ENCODE data around the gene GNAO1. TPM values are rescaled to one million over a fixed set of nuclear protein-coding genes. Genes with fewer than 3 reads are reported as not detected.
"Not testable (repeated sequence)": the region's sequence is repeated elsewhere in the genome, so short reads cannot be mapped to it uniquely, and the experiment has no call there.

The GNAO1 gene
- polyA plus RNA-seq, 1 experiment = 10.8 TPM

DNA sequence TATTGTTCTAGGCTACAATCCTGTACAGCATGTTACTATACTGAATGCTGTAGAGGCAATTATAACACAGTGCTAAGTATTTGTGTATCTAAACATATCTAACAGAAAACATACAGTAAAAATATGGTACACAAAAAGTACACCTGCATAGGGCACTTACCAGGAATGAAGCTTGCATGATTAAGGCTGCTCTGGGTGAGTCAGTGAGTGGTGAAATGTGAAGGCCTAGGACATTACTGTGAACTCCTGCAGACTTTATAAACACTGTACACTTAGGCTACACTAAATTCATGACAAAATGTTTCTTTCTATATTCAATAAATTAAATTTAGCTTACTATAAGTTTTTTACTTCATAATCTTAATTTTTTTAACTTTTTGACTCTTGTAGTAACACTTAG, 196.9 kb downstream of the GNAO1 start:
- ChIA-PET POLR2A (no interaction called here), CTCF (interaction anchor here (1.3 kb wide), 1 partner anchor 56 kb away, joined by 3 read pairs; no protein-coding TSS in a partner anchor)
- H3K36me3 ChIP-seq (ENCODE audit: control insufficient read depth, insufficient read depth, low read length) = peaks cover 4% of the 10 kb centered on the region
- H3K27me3 ChIP-seq (ENCODE audit: control insufficient read depth, insufficient read depth, low read length) = no peaks in the 10 kb centered on the region
- no peak for DNase-seq (ENCODE audit: low read depth)
- H3K4me3 ChIP-seq (ENCODE audit: low read depth, low read length) = no peak overlapping the region
- TF ChIP-seq, protein P1, sequence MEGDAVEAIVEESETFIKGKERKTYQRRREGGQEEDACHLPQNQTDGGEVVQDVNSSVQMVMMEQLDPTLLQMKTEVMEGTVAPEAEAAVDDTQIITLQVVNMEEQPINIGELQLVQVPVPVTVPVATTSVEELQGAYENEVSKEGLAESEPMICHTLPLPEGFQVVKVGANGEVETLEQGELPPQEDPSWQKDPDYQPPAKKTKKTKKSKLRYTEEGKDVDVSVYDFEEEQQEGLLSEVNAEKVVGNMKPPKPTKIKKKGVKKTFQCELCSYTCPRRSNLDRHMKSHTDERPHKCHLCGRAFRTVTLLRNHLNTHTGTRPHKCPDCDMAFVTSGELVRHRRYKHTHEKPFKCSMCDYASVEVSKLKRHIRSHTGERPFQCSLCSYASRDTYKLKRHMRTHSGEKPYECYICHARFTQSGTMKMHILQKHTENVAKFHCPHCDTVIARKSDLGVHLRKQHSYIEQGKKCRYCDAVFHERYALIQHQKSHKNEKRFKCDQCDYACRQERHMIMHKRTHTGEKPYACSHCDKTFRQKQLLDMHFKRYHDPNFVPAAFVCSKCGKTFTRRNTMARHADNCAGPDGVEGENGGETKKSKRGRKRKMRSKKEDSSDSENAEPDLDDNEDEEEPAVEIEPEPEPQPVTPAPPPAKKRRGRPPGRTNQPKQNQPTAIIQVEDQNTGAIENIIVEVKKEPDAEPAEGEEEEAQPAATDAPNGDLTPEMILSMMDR (IDR thresholded peaks at IDR 0.05; ENCODE audit: insufficient read depth, low read depth, low read length) = no peak

DNA sequence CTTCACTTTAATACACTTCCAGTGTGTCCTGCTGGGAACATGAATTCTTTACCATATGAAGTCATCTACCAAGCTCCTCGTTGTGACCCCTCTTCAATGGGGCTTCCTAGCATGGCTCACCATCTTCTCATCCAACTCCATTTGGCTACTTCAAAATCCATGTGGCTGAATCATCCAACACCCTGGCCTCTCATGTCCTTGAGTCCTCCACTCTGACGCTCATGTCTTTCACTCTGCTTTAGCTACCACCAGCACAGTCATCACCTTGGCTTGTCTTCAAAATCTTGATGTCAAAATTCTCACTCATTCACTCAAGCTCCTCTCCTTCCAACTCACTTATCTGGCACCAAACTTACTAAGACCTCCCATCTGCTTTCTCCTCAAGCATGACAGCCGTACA, 198.3 kb downstream of the GNAO1 start:
- peak; percentile 87 for DNase-seq (ENCODE audit: low read depth)
- no peaks in the 10 kb centered on the region for H3K27me3 ChIP-seq (ENCODE audit: control insufficient read depth, insufficient read depth, low read length)
- H3K4me3 ChIP-seq (ENCODE audit: low read depth, low read length) = no peak overlapping the region
- ChIA-PET CTCF (interaction anchor here (1.4 to 1.6 kb wide), 2 partner anchors 14 to 33 kb away, joined by 3 to 5 read pairs; no protein-coding TSS in a partner anchor), POLR2A (interaction anchor here (0.6 kb wide), 1 partner anchor 62 kb away, joined by 6 read pairs; the partner anchor contains the start of genes NUDT21 and OGFOD1)
- peaks cover 4% of the 10 kb centered on the region for H3K36me3 ChIP-seq (ENCODE audit: control insufficient read depth, insufficient read depth, low read length)
- TF ChIP-seq, protein P1 (IDR thresholded peaks at IDR 0.05; ENCODE audit: insufficient read depth, low read depth, low read length) = no peak

DNA sequence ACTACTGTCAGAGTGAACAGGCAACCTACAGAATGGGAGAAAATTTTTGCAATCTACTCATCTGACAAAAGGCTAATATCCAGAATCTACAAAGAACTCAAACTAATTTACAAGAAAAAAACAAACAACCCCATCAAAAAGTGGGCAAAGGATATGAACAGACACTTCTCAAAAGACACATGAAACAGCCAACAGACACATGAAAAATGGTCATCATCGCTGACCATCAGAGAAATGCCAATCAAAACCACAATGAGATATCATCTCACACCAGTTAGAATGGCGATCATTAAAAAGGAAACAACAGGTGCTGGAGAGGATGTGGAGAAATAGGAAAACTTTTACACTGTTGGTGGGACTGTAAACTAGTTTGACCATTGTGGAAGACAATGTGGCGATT, 205.4 kb downstream of the GNAO1 start:
- CTCF ChIA-PET; H3K27me3 ChIP-seq (ENCODE audit: control insufficient read depth, insufficient read depth, low read length); POLR2A ChIA-PET; DNase-seq (ENCODE audit: low read depth); H3K36me3 ChIP-seq (ENCODE audit: control insufficient read depth, insufficient read depth, low read length); H3K4me3 ChIP-seq (ENCODE audit: low read depth, low read length): not testable (repeated sequence)

DNA sequence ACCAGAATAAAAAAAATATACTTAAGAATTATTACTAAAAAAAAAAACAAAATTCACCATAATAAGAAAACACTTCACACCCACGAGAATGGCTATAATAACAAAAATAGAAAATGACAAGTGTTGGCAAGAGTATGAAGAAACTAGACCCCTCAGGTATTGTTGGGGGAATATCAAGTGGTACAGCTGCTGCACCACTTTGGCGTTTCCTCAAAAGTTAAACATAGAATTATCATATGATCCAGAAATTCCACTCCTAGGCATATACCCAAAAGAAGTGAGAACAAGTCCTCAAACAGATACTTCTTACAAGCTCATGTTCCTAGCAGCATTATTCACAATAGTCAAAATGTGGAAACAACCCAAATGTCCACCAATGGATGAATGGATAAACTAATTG, 207.8 kb downstream of the GNAO1 start:
- TF ChIP-seq, protein P1 (IDR thresholded peaks at IDR 0.05; ENCODE audit: insufficient read depth, low read depth, low read length) = no peak
- CTCF ChIA-PET = interaction anchor here (2.2 kb wide), 1 partner anchor 10 kb away, joined by 6 read pairs; no protein-coding TSS in a partner anchor
- Histone ChIP-seq H3K27me3 (ENCODE audit: control insufficient read depth, insufficient read depth, low read length) (no peaks in the 10 kb centered on the region), H3K4me3 (ENCODE audit: low read depth, low read length) (no peak overlapping the region), H3K36me3 (ENCODE audit: control insufficient read depth, insufficient read depth, low read length) (peaks cover 9% of the 10 kb centered on the region)
- DNase-seq (ENCODE audit: low read depth) = no peak
- POLR2A ChIA-PET = no interaction called here

DNA sequence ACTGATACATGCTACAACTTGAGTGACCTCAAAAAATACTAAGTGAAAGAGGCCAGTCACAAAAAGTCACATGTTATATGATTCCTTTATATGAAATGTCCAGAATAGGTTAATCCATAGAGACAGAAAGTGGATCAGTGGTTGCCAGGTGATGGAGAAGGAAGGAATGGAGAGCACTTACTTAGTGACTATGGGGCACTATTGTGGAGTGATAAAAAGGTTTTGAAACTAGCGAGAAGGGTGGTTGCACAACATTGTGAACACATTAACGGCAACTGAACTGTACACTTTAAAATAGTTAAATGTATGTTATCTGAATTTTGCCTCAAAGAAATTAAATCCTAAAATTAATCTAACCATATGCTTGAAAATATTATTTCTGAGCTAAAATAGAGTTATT, 208.2 kb downstream of the GNAO1 start:
- TF ChIP-seq, protein P1 (IDR thresholded peaks at IDR 0.05; ENCODE audit: insufficient read depth, low read depth, low read length) = no peak
- Histone ChIP-seq H3K36me3 (ENCODE audit: control insufficient read depth, insufficient read depth, low read length) (peaks cover 10% of the 10 kb centered on the region), H3K4me3 (ENCODE audit: low read depth, low read length) (no peak overlapping the region), H3K27me3 (ENCODE audit: control insufficient read depth, insufficient read depth, low read length) (no peaks in the 10 kb centered on the region)
- no peak for DNase-seq (ENCODE audit: low read depth)
- ChIA-PET POLR2A (no interaction called here), CTCF (interaction anchor here (2.2 kb wide), 1 partner anchor 10 kb away, joined by 6 read pairs; no protein-coding TSS in a partner anchor)

DNA sequence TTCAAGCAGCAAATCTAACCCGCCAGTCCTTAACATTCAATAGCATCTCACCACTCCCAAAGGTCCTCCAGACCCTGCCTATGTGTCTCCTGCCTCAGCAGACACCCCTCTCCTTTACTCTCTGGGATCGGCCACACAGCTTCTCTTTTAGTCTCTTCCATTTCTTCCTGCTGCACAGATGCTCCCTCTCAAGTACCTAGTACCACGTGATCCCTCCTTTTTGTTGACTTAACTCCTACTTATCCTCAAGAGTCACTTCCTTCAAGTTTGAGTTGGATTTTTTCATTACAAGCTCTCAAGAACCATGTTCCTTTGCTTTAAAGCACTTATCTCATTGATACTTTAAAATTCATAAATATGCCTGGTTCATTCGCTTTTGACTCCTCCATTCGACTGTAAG, 209.2 kb downstream of the GNAO1 start:
- ChIA-PET CTCF (interaction anchor here (0.8 to 2.2 kb wide), 3 partner anchors 9 to 856 kb away, joined by 3 to 6 read pairs (median 4); no protein-coding TSS in a partner anchor), POLR2A (no interaction called here)

More for the DNA sequence above, 209.2 kb downstream of the GNAO1 start:
- H3K4me3 ChIP-seq (ENCODE audit: low read depth, low read length) = no peak overlapping the region
- TF ChIP-seq, protein P1 (IDR thresholded peaks at IDR 0.05; ENCODE audit: insufficient read depth, low read depth, low read length) = no peak
- DNase-seq (ENCODE audit: low read depth) = no peak
- peaks cover 13% of the 10 kb centered on the region for H3K36me3 ChIP-seq (ENCODE audit: control insufficient read depth, insufficient read depth, low read length)
- no peaks in the 10 kb centered on the region for H3K27me3 ChIP-seq (ENCODE audit: control insufficient read depth, insufficient read depth, low read length)

Data from BJ (cell line).